ENCODE data around the gene CWF19L1. TPM values are rescaled to one million over a fixed set of nuclear protein-coding genes. Genes with fewer than 3 reads are reported as not detected.
A peak's percentile ranks its signal among the peaks of the same experiment; 100 is the strongest.

Gene CWF19L1
- total and polyA plus RNA-seq, 2 of the 13 experiments (the other 11 are each of a cell fraction or from before 2014, with no cell fraction given), result 13.6 to 42.1 TPM

- TF ChIP-seq MAX (IDR thresholded peaks at IDR 0.05), result peak; percentile 38; the same call in 1 of the 2 replicates
- no peak for TF ChIP-seq ZSCAN22 (CRISPR knock-in tag; IDR thresholded peaks at IDR 0.05)
- no peak for TF ChIP-seq ZNF468 (CRISPR knock-in tag; IDR thresholded peaks at IDR 0.05)
- no peak for TF ChIP-seq ZBTB40 (IDR thresholded peaks at IDR 0.05)
- peak; percentile 88 for TF ChIP-seq ZBTB40 (CRISPR knock-in tag; IDR thresholded peaks at IDR 0.05)
- TF ChIP-seq PAF1 (CRISPR knock-in tag; IDR thresholded peaks at IDR 0.05), result no peak
- TF ChIP-seq REXO4 (CRISPR knock-in tag; IDR thresholded peaks at IDR 0.05; ENCODE audit: borderline replicate concordance), result no peak
- TF ChIP-seq CCAR2 (optimal IDR thresholded peaks at IDR 0.05; ENCODE audit: low read depth, low read length), result no peak
- TF ChIP-seq ZNF18 (CRISPR knock-in tag; IDR thresholded peaks at IDR 0.05; ENCODE audit: insufficient replicate concordance), result peak; percentile 70
- peak; percentile 35; the same call in 1 of the 2 replicates for TF ChIP-seq SIX4 (CRISPR knock-in tag; IDR thresholded peaks at IDR 0.05)
- TF ChIP-seq ZNF503 (CRISPR knock-in tag; IDR thresholded peaks at IDR 0.05), result 0 out of 2 replicates have a peak, but pooled peaks have one; percentile 30
- TF ChIP-seq SMARCE1 (IDR thresholded peaks at IDR 0.05; ENCODE audit: borderline replicate concordance), result no peak
- TF ChIP-seq CSRNP1 (CRISPR knock-in tag; IDR thresholded peaks at IDR 0.05), result peak; percentile 24; the same call in 1 of the 2 replicates
These were observed 18.9 kb upstream of the CWF19L1 start, which contains the start of gene BLOC1S2 (continued) for GRCh38 chr10:100286051-100287033.

Data from HepG2 (cell line).